Spleen (tissue), 11 donors: ENCODE data around the gene DYNC1LI1. TPM values are rescaled to one million over a fixed set of nuclear protein-coding genes. Genes with fewer than 3 reads are reported as not detected.

Source experiments
- DNase-seq: peaks from one replicate; pipeline ENCODE4 v3.0.0-alpha.2; 2020
- H3K27ac ChIP-seq, 8 donors: fragments of 200-600 bp; sonication (generic) in 7 of 8; 1 replicate in 4 of 8; 2 replicates in 4 of 8; pipeline versions ENCODE4 v1.5.0 to v1.8.0; 2016 to 2021; ENCODE audit warnings: inconsistent platforms in 4 of 8, mild to moderate bottlenecking in 4 of 8, moderate library complexity in 1 of 8
- H3K27me3 ChIP-seq, 7 donors: fragments of 200-600 bp; sonication (generic) in 6 of 7; replicated peaks in 1 of 7; 1 replicate in 4 of 7; 2 replicates in 3 of 7; pipeline versions ENCODE4 v1.5.0 to v1.8.0; 2016 to 2021; ENCODE audit warnings: inconsistent platforms in 3 of 7, mild to moderate bottlenecking in 1 of 7
- H3K36me3 ChIP-seq, 6 donors: fragments of 200-600 bp; sonication (generic) in 5 of 6; 1 replicate in 4 of 6; 2 replicates in 2 of 6; pipeline versions ENCODE4 v1.5.0 to v1.8.0; 2016 to 2021; ENCODE audit warnings: inconsistent platforms in 2 of 6
- H3K4me1 ChIP-seq, 6 donors: fragments of 200-600 bp; sonication (generic) in 5 of 6; 1 replicate in 3 of 6; 2 replicates in 3 of 6; pipeline versions ENCODE4 v1.5.0 to v1.8.0; 2016 to 2021; ENCODE audit warnings: inconsistent platforms in 3 of 6
- H3K4me3 ChIP-seq, 8 donors: fragments of 200-600 bp; sonication (generic) in 7 of 8; 1 replicate in 4 of 8; 2 replicates in 4 of 8; pipeline versions ENCODE4 v1.5.0 to v1.8.0; 2016 to 2021; ENCODE audit warnings: inconsistent platforms in 4 of 8, mild to moderate bottlenecking in 4 of 8, moderate library complexity in 2 of 8
- H3K9me3 ChIP-seq, 8 donors: fragments of 200-600 bp; sonication (generic) in 7 of 8; 1 replicate in 4 of 8; 2 replicates in 4 of 8; pipeline versions ENCODE4 v1.5.0 to v1.8.0; 2016 to 2021; ENCODE audit warnings: inconsistent platforms in 4 of 8
- POLR2A ChIP-seq, 3 donors: fragments of 450-650 bp; IDR thresholded peaks; one replicate each; pipeline ENCODE4 v1.5.1; 2017; ENCODE audit warnings: antibody characterized with exemption in 3 of 3, mild to moderate bottlenecking in 1 of 3
- POLR2AphosphoS5 ChIP-seq, 3 donors: sonication (generic); formaldehyde crosslinking; IDR thresholded peaks; one replicate each; pipeline ENCODE4 v1.5.1; 2017; ENCODE audit warnings: antibody characterized with exemption in 3 of 3
- WGBS, 5 donors: extraction: QIAGEN DNeasy Blood & Tissue Kit in 3 of 5; methylation state at CpG; one replicate each; pipeline versions ENCODE4 v1.1.5 to v1.1.7; 2013 to 2018; 5-methylcytosine and 5-hydroxymethylcytosine counted together
- intact Hi-C: fragments of 100-400 bp; cut with DNase I; formaldehyde crosslinking; loops from one replicate; pipeline ENCODE4 v1.15.0; 2023; ENCODE audit warnings: low total_unique reads
- polyA plus RNA-seq, 3 donors: library from polyadenylated mRNA; stranded (reverse); fragments of 200-250 nt; gene quantifications; one replicate each; pipeline ENCODE4 v1.2.1, GENCODE V29; 2013
- total RNA-seq, 7 donors: library from RNA; depleted of rRNA in 3 of 7; stranded (reverse); fragments of >200 nt in 3 of 7; fragmentation: NEBNext Ultra II Directional in 4 of 7; extraction: Animal tissue kit (Norgen Biotek cat#: 25700) in 4 of 7; gene quantifications; one replicate each; pipeline versions ENCODE4 v1.1.0 to v1.2.1, GENCODE V29; 2016 to 2021
- TF ChIP-seq, protein P1 (sequence below), 11 experiments: fragments of 200-600 bp in 7 of 11; fragments of 450-650 bp in 4 of 11; sonication (generic) in 4 of 11; IDR thresholded peaks in 8 of 11; conservative IDR thresholded peaks in 3 of 11; 1 replicate in 7 of 11; 2 replicates in 4 of 11; pipeline versions ENCODE4 v1.4.0 to v1.8.0; 2016 to 2021; ENCODE audit warnings: antibody characterized with exemption in 11 of 11, inconsistent platforms in 4 of 11, mild to moderate bottlenecking in 1 of 11
- donor health status: healthy with polysubstance abuse.
- donor health status: DM: no; HTN: no; CAD: no; lungs with moderate emphysema.
- donor health status: DM: no; HTN: no; CAD: no.
- donor health status: Bipolar disorder and iron deficiency.
- donor health status: healthy.
- donor health status: DM: no; HTN: no; CAD: no.
- donor health status: DM: yes; HTN: yes; CAD: no.

The DYNC1LI1 gene
- total and polyA plus RNA-seq, 10 donors = 13.3 to 46.4 (median 36.1) TPM

DNA sequence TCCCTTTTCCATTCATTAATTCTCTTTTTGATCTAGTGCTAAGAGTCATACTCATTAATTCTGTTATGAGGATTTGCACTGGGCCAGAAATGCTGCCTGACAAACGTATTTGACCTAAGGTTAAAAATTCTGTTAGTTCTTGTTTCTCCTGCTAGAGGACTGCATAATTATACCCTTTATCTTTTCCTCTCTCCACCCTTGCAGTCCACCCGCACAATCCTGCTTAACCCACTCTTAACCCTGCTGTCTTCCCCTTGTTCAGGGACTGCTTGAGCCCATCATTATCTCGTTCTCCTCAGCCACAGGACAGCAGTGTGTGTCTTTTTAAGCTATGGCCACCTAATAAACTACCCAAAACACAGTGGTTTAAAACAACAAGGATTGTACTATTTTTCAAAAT is 31.1 kb upstream of the DYNC1LI1 start:
- DNase-seq = no peak
- H3K27me3 ChIP-seq = no peaks in the 10 kb centered on the region
- no peak overlapping the region for H3K4me3 ChIP-seq
- 58 to 75% (median 71%) methylated on average over 3 of the region's 3 CpGs for WGBS, 5 donors
- no peaks in the 10 kb centered on the region for H3K36me3 ChIP-seq
- TF ChIP-seq POLR2AphosphoS5 (IDR thresholded peaks at IDR 0.05) = no peak
- TF ChIP-seq, protein P1, sequence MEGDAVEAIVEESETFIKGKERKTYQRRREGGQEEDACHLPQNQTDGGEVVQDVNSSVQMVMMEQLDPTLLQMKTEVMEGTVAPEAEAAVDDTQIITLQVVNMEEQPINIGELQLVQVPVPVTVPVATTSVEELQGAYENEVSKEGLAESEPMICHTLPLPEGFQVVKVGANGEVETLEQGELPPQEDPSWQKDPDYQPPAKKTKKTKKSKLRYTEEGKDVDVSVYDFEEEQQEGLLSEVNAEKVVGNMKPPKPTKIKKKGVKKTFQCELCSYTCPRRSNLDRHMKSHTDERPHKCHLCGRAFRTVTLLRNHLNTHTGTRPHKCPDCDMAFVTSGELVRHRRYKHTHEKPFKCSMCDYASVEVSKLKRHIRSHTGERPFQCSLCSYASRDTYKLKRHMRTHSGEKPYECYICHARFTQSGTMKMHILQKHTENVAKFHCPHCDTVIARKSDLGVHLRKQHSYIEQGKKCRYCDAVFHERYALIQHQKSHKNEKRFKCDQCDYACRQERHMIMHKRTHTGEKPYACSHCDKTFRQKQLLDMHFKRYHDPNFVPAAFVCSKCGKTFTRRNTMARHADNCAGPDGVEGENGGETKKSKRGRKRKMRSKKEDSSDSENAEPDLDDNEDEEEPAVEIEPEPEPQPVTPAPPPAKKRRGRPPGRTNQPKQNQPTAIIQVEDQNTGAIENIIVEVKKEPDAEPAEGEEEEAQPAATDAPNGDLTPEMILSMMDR (IDR thresholded peaks at IDR 0.05 in 8 of 11, conservative IDR thresholded peaks at IDR 0.05 in 3 of 11) = no peak
- no peak for TF ChIP-seq POLR2A (IDR thresholded peaks at IDR 0.05)
- no peaks in the 10 kb centered on the region for H3K4me1 ChIP-seq
- no peaks in the 10 kb centered on the region for H3K9me3 ChIP-seq
- intact Hi-C loops = no loop called here
- no peak overlapping the region for H3K27ac ChIP-seq

DNA sequence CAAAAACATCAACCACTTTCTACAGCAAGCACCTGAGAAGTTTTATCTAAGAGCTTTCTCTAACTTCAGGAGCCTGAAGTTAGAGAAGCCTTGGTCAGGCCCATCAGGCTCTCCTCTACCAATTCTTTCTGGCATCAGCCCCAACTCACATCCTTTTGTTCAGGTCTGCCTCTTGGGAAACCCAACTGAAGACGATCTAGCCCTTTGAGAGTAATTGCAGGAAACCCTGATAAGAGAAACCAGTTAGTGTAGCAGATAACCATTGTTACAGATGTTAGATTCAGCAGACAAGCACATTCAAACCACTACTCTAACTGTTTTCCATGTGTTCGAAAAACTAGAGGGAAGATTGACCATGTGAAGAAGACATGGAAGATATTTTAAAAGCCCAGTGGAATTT is 27.0 kb upstream of the DYNC1LI1 start:
- H3K4me1 ChIP-seq = no peaks in the 10 kb centered on the region
- intact Hi-C loops = no loop called here
- no peaks in the 10 kb centered on the region for H3K36me3 ChIP-seq
- peaks cover 0 to 9% (median 0%) of the 10 kb centered on the region in 7 donors for H3K27me3 ChIP-seq
- no peaks in the 10 kb centered on the region for H3K9me3 ChIP-seq
- H3K4me3 ChIP-seq = no peak overlapping the region
- 52 to 69% (median 56%) methylated on average over 2 of the region's 2 CpGs for WGBS, 5 donors
- no peak for TF ChIP-seq POLR2AphosphoS5 (IDR thresholded peaks at IDR 0.05)
- H3K27ac ChIP-seq = no peak overlapping the region
- no peak for DNase-seq

DNA sequence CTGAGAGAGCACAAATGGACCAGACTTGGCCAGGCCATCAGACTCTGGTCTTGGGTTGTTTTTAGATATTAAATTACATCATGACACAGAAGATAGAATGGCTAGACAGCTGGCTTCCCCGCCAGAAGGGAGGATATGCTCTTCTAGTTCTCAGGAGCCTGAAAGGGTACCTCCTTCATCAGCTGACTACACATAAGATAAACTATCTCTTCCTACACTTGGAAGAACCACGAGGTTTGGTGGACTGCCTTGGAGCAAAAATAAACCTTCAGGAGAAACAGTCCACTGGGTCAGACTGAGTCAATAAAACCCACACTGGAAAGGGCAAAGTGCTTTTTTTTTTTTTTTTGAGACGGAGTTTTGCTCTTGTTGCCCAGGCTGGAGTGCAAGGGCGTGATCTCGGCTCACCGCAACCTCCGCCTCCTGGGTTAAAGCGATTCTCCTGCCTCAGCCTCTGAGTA is 26.3 kb upstream of the DYNC1LI1 start:
- 82 to 88% (median 85%) methylated on average over 8 of the region's 8 CpGs for WGBS, 5 donors
- Histone ChIP-seq H3K4me3 (no peak overlapping the region), H3K27ac (no peak overlapping the region)

DNA sequence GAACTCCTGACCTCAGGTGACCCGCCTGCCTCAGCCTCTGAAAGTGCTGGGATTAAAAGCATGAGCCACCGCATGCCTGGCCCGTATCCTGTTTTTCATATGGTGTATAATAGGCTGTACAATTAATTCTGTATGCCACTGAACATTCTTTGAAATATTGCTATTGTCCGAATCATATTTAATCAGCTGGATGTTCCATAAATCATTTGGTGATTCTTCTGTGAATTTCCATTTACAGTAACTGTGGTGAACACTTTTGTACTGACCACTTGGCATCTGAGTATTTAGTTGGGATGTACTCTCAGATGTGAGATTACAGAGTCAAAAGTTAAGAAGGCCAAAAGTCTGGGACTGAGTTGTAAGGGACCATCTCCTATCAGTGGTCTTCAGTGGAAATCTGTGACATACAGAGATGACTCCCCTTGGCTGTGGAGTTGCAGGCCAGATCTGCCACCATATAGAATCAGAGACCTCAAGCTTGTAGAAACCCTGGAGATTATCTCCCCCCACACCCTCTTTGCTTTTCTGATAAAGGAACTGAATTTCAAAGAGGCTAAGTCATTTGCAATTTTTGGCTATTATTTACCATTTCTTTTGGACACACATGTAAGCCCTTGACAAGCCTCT is 25.7 kb upstream of the DYNC1LI1 start:
- Histone ChIP-seq H3K9me3 (no peaks in the 10 kb centered on the region), H3K27me3 (peaks cover 0 to 9% (median 0%) of the 10 kb centered on the region in 7 donors), H3K27ac (no peak overlapping the region), H3K4me1 (no peaks in the 10 kb centered on the region), H3K36me3 (no peaks in the 10 kb centered on the region), H3K4me3 (no peak overlapping the region)
- WGBS, 5 donors = 87 to 95% (median 90%) methylated on average over 4 of the region's 4 CpGs
- intact Hi-C loops = no loop called here
- DNase-seq = no peak
- TF ChIP-seq, protein P1 (IDR thresholded peaks at IDR 0.05 in 8 of 11, conservative IDR thresholded peaks at IDR 0.05 in 3 of 11) = no peak
- no peak for TF ChIP-seq POLR2A (IDR thresholded peaks at IDR 0.05)
- no peak for TF ChIP-seq POLR2AphosphoS5 (IDR thresholded peaks at IDR 0.05)

More for the DNA sequence above, 26.3 kb upstream of the DYNC1LI1 start:
- TF ChIP-seq POLR2A (IDR thresholded peaks at IDR 0.05) = no peak
- TF ChIP-seq, protein P1 (IDR thresholded peaks at IDR 0.05 in 8 of 11, conservative IDR thresholded peaks at IDR 0.05 in 3 of 11) = no peak
- no peak for TF ChIP-seq POLR2AphosphoS5 (IDR thresholded peaks at IDR 0.05)
- no peak for DNase-seq
- Histone ChIP-seq H3K9me3 (no peaks in the 10 kb centered on the region), H3K27me3 (peaks cover 0 to 9% (median 0%) of the 10 kb centered on the region in 7 donors), H3K4me1 (no peaks in the 10 kb centered on the region), H3K36me3 (no peaks in the 10 kb centered on the region)
- intact Hi-C loops = no loop called here
